Activated CD8-positive, alpha-beta memory T cell treated with anti-CD3 and anti-CD28 coated beads, Interleukin-2, amount 50 U/mL, for 24 hours (primary cell): ENCODE measurements around the gene TRMT2A.

ENCODE experiments used
- DNase-seq: peaks from one replicate; pipeline ENCODE4 v3.0.0-alpha.2; 2020; ENCODE audit errors: extremely low read depth

TRMT2A gene

GRCh38 chr22:20148414-20148813 is 31.4 kb upstream of the TRMT2A start:
- no peak for DNase-seq

- no peak for DNase-seq
These were observed 30.4 kb upstream of the TRMT2A start for GRCh38 chr22:20147237-20147988.

- no peak for DNase-seq
These were observed 29.8 kb upstream of the TRMT2A start for GRCh38 chr22:20146777-20147176.

GRCh38 chr22:20145832-20146223 is 28.8 kb upstream of the TRMT2A start:
- no peak for DNase-seq

GRCh38 chr22:20145206-20145831 is 28.3 kb upstream of the TRMT2A start:
- DNase-seq, result no peak

- no peak for DNase-seq
These were observed 27.0 kb upstream of the TRMT2A start for GRCh38 chr22:20143883-20144665.

- DNase-seq, result no peak
These were observed 25.9 kb upstream of the TRMT2A start for GRCh38 chr22:20142711-20143621.

- no peak for DNase-seq
These were observed 24.4 kb upstream of the TRMT2A start for GRCh38 chr22:20141186-20142077.

- no peak for DNase-seq
These were observed 23.5 kb upstream of the TRMT2A start for GRCh38 chr22:20140521-20140964.

- DNase-seq, result no peak
These were observed 23.1 kb upstream of the TRMT2A start for GRCh38 chr22:20140107-20140445.

GRCh38 chr22:20139391-20140106 is 22.5 kb upstream of the TRMT2A start:
- no peak for DNase-seq

GRCh38 chr22:20138868-20139267 is 21.8 kb upstream of the TRMT2A start:
- DNase-seq, result no peak

GRCh38 chr22:20138417-20138738 is 21.4 kb upstream of the TRMT2A start:
- no peak for DNase-seq

- DNase-seq, result no peak
These were observed 20.8 kb upstream of the TRMT2A start for GRCh38 chr22:20137671-20138416.

GRCh38 chr22:20137113-20137512 is 20.1 kb upstream of the TRMT2A start:
- DNase-seq, result no peak

- no peak for DNase-seq
These were observed 19.5 kb upstream of the TRMT2A start for GRCh38 chr22:20136603-20136873.

- no peak for DNase-seq
These were observed 19.0 kb upstream of the TRMT2A start for GRCh38 chr22:20135806-20136602.

GRCh38 chr22:20135265-20135664 is 18.2 kb upstream of the TRMT2A start:
- no peak for DNase-seq
